SK-N-SH treated with all-trans-retinoic acid at 6 μM for 48 hours (cell line): ENCODE results near the gene PPP1R1C.

Source experiments
- ATAC-seq: fragments of 200-7000 bp; cut with Tn5 transposase; 3 replicates; pipeline ENCODE4 v1.9.1; 2020; ENCODE audit warnings: mild to moderate bottlenecking, moderate library complexity
- ARNTL ChIP-seq: fragments of 450-650 bp; formaldehyde crosslinking; IDR thresholded peaks from 2 replicates; pipeline ENCODE4 v1.5.0; 2020; ENCODE audit warnings: low read depth, mild to moderate bottlenecking, moderate library complexity, borderline replicate concordance
- BACH2 ChIP-seq: fragments of 250-450 bp; sonication (Bioruptor Pico); IDR thresholded peaks from 2 replicates; pipeline ENCODE4 v1.9.0; 2021; ENCODE audit warnings: mild to moderate bottlenecking, borderline replicate concordance
- CSDC2 ChIP-seq: fragments of 250-450 bp; sonication (Bioruptor Pico); IDR thresholded peaks from 2 replicates; pipeline ENCODE4 v1.5.0; 2020; ENCODE audit warnings: mild to moderate bottlenecking, moderate library complexity
- ISL1 ChIP-seq: fragments of 250-450 bp; sonication (Bioruptor Pico); IDR thresholded peaks from 2 replicates; pipeline ENCODE4 v2.1.2; 2022; ENCODE audit warnings: mild to moderate bottlenecking, moderate library complexity
- OSR1 ChIP-seq: fragments of 250-450 bp; sonication (Bioruptor Pico); IDR thresholded peaks from 2 replicates; pipeline ENCODE4 v1.8.0; 2022; ENCODE audit warnings: moderate library complexity, mild to moderate bottlenecking, inconsistent platforms
- PPARA ChIP-seq: fragments of 250-450 bp; sonication (Bioruptor Pico); IDR thresholded peaks from 2 replicates; pipeline ENCODE4 v1.5.0; 2020; ENCODE audit warnings: mild to moderate bottlenecking, borderline replicate concordance
- SNAI2 ChIP-seq: fragments of 250-450 bp; sonication (Bioruptor Pico); IDR thresholded peaks from 2 replicates; pipeline ENCODE4 v1.5.0; 2020; ENCODE audit warnings: mild to moderate bottlenecking, moderate library complexity
- TCF4 ChIP-seq: fragments of 250-450 bp; sonication (Bioruptor Pico); IDR thresholded peaks from 2 replicates; pipeline ENCODE4 v1.8.0; 2021; ENCODE audit warnings: mild to moderate bottlenecking, moderate library complexity, borderline replicate concordance
- TOX ChIP-seq: fragments of 250-450 bp; sonication (Bioruptor Pico); IDR thresholded peaks from 2 replicates; pipeline ENCODE4 v1.8.0; 2021; ENCODE audit warnings: mild to moderate bottlenecking, moderate library complexity, borderline replicate concordance
- ZC3H10 ChIP-seq: fragments of 250-450 bp; sonication (Bioruptor Pico); IDR thresholded peaks from 2 replicates; pipeline ENCODE4 v1.5.1; 2021; ENCODE audit warnings: mild to moderate bottlenecking, moderate library complexity
- ZFP3 ChIP-seq: fragments of 250-450 bp; sonication (Bioruptor Pico); IDR thresholded peaks from 2 replicates; pipeline ENCODE4 v1.5.0; 2020; ENCODE audit warnings: mild to moderate bottlenecking, moderate library complexity
- ZFP30 ChIP-seq: fragments of 450-650 bp; formaldehyde crosslinking; IDR thresholded peaks from 2 replicates; pipeline ENCODE4 v1.5.0; 2022; ENCODE audit warnings: mild to moderate bottlenecking, moderate library complexity
- ZNF565 ChIP-seq: fragments of 450-650 bp; formaldehyde crosslinking; conservative IDR thresholded peaks from 2 replicates; pipeline ENCODE4 v1.5.0; 2020; ENCODE audit warnings: low read depth, mild to moderate bottlenecking, moderate library complexity
- ZNF70 ChIP-seq: fragments of 450-650 bp; formaldehyde crosslinking; IDR thresholded peaks from 2 replicates; pipeline ENCODE4 v1.5.0; 2020; ENCODE audit warnings: mild to moderate bottlenecking, moderate library complexity
- ZNF8 ChIP-seq: fragments of 450-650 bp; formaldehyde crosslinking; IDR thresholded peaks from 2 replicates; pipeline ENCODE4 v1.5.0; 2020; ENCODE audit warnings: mild to moderate bottlenecking, moderate library complexity
- TF ChIP-seq, protein P1 (sequence below): fragments of 250-450 bp; sonication (Bioruptor Pico); IDR thresholded peaks from 2 replicates; pipeline ENCODE4 v1.5.0; 2020; ENCODE audit warnings: mild to moderate bottlenecking, moderate library complexity
- TF ChIP-seq, protein P2 (sequence below): fragments of 250-450 bp; sonication (Bioruptor Pico); IDR thresholded peaks from 2 replicates; pipeline ENCODE4 v1.8.0; 2020; ENCODE audit warnings: mild to moderate bottlenecking, moderate library complexity, borderline replicate concordance
- TF ChIP-seq, protein P3 (sequence below): fragments of 250-450 bp; sonication (Bioruptor Pico); IDR thresholded peaks from 2 replicates; pipeline ENCODE4 v1.5.1; 2020; ENCODE audit warnings: low read depth, mild to moderate bottlenecking, moderate library complexity
- TF ChIP-seq, protein P4 (sequence below): fragments of 250-450 bp; sonication (Bioruptor Pico); IDR thresholded peaks from 2 replicates; pipeline ENCODE4 v1.8.0; 2021; ENCODE audit warnings: low read depth, mild to moderate bottlenecking, moderate library complexity, borderline replicate concordance
- TF ChIP-seq, protein P5 (sequence below): fragments of 250-450 bp; sonication (Bioruptor Pico); IDR thresholded peaks from 2 replicates; pipeline ENCODE4 v1.5.1; 2021; ENCODE audit warnings: mild to moderate bottlenecking, moderate library complexity

The PPP1R1C gene

DNA sequence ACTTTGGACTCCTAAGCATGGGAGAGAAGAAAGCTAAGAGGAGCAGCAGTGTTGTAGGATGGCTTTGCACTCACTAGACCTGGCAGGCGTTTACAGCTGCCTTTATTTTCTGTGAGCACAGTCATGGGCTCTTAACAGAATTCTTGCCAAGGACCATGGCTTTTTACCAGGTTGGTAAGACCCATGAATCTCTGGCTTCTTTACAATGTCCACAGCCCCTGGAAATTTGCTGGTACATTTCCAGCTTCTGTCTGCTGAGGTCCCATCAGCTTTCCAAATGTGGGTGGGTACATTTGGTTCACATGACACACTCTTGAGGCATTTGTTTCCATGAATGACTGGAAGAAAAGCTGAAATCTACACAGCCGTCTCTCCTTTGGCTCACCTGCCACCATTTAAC is 162.7 kb downstream of the PPP1R1C start:
- ATAC-seq: no peak

DNA sequence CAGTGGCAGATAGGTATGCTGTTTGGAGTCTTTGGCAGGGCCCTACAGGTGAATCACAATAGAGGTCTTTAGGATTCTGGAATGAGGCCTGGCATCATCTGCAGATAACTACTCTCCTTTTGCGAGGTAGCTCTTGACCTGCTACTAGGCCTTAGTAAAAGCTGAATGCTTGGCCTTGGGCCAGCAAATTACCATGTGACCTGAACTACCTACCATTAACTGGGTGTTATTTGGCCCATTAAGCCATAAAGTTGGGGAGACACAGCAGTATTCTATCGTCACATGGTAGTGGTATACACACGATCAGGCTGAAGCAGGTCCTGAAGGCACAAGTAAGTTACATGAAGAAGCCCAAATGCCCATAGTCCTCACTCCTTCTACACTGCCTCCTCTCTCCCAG is 178.2 kb downstream of the PPP1R1C start:
- ATAC-seq: no peak
- TF ChIP-seq, protein P1, sequence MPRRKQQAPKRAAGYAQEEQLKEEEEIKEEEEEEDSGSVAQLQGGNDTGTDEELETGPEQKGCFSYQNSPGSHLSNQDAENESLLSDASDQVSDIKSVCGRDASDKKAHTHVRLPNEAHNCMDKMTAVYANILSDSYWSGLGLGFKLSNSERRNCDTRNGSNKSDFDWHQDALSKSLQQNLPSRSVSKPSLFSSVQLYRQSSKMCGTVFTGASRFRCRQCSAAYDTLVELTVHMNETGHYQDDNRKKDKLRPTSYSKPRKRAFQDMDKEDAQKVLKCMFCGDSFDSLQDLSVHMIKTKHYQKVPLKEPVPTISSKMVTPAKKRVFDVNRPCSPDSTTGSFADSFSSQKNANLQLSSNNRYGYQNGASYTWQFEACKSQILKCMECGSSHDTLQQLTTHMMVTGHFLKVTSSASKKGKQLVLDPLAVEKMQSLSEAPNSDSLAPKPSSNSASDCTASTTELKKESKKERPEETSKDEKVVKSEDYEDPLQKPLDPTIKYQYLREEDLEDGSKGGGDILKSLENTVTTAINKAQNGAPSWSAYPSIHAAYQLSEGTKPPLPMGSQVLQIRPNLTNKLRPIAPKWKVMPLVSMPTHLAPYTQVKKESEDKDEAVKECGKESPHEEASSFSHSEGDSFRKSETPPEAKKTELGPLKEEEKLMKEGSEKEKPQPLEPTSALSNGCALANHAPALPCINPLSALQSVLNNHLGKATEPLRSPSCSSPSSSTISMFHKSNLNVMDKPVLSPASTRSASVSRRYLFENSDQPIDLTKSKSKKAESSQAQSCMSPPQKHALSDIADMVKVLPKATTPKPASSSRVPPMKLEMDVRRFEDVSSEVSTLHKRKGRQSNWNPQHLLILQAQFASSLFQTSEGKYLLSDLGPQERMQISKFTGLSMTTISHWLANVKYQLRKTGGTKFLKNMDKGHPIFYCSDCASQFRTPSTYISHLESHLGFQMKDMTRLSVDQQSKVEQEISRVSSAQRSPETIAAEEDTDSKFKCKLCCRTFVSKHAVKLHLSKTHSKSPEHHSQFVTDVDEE (CRISPR knock-in tag): no peak
- TF ChIP-seq, protein P2, sequence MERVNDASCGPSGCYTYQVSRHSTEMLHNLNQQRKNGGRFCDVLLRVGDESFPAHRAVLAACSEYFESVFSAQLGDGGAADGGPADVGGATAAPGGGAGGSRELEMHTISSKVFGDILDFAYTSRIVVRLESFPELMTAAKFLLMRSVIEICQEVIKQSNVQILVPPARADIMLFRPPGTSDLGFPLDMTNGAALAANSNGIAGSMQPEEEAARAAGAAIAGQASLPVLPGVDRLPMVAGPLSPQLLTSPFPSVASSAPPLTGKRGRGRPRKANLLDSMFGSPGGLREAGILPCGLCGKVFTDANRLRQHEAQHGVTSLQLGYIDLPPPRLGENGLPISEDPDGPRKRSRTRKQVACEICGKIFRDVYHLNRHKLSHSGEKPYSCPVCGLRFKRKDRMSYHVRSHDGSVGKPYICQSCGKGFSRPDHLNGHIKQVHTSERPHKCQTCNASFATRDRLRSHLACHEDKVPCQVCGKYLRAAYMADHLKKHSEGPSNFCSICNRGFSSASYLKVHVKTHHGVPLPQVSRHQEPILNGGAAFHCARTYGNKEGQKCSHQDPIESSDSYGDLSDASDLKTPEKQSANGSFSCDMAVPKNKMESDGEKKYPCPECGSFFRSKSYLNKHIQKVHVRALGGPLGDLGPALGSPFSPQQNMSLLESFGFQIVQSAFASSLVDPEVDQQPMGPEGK (CRISPR knock-in tag): no peak
- TF ChIP-seq OSR1 (no peak), ISL1 (no peak), ZNF8 (no peak), ARNTL (CRISPR knock-in tag) (no peak), PPARA (CRISPR knock-in tag) (no peak), ZC3H10 (no peak), ZNF565 (CRISPR knock-in tag) (no peak), TOX (CRISPR knock-in tag) (no peak), CSDC2 (CRISPR knock-in tag) (no peak), ZFP30 (CRISPR knock-in tag) (no peak)
- TF ChIP-seq, protein P3, sequence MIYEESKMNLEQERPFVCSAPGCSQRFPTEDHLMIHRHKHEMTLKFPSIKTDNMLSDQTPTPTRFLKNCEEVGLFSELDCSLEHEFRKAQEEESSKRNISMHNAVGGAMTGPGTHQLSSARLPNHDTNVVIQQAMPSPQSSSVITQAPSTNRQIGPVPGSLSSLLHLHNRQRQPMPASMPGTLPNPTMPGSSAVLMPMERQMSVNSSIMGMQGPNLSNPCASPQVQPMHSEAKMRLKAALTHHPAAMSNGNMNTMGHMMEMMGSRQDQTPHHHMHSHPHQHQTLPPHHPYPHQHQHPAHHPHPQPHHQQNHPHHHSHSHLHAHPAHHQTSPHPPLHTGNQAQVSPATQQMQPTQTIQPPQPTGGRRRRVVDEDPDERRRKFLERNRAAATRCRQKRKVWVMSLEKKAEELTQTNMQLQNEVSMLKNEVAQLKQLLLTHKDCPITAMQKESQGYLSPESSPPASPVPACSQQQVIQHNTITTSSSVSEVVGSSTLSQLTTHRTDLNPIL (CRISPR knock-in tag): no peak
- TF ChIP-seq, protein P4, sequence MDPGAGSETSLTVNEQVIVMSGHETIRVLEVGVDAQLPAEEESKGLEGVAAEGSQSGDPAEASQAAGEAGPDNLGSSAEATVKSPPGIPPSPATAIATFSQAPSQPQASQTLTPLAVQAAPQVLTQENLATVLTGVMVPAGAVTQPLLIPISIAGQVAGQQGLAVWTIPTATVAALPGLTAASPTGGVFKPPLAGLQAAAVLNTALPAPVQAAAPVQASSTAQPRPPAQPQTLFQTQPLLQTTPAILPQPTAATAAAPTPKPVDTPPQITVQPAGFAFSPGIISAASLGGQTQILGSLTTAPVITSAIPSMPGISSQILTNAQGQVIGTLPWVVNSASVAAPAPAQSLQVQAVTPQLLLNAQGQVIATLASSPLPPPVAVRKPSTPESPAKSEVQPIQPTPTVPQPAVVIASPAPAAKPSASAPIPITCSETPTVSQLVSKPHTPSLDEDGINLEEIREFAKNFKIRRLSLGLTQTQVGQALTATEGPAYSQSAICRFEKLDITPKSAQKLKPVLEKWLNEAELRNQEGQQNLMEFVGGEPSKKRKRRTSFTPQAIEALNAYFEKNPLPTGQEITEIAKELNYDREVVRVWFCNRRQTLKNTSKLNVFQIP: no peak

More for the DNA sequence above, 162.7 kb downstream of the PPP1R1C start:
- TF ChIP-seq TCF4 (CRISPR knock-in tag) (no peak), BACH2 (CRISPR knock-in tag) (no peak), ZFP3 (CRISPR knock-in tag) (no peak), SNAI2 (CRISPR knock-in tag) (no peak), ZNF70 (no peak), ARNTL (CRISPR knock-in tag) (no peak), PPARA (CRISPR knock-in tag) (no peak), ZFP30 (CRISPR knock-in tag) (no peak), ZC3H10 (no peak)
- TF ChIP-seq, protein P4: no peak
- TF ChIP-seq, protein P5, sequence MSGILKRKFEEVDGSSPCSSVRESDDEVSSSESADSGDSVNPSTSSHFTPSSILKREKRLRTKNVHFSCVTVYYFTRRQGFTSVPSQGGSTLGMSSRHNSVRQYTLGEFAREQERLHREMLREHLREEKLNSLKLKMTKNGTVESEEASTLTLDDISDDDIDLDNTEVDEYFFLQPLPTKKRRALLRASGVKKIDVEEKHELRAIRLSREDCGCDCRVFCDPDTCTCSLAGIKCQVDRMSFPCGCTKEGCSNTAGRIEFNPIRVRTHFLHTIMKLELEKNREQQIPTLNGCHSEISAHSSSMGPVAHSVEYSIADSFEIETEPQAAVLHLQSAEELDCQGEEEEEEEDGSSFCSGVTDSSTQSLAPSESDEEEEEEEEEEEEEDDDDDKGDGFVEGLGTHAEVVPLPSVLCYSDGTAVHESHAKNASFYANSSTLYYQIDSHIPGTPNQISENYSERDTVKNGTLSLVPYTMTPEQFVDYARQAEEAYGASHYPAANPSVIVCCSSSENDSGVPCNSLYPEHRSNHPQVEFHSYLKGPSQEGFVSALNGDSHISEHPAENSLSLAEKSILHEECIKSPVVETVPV (CRISPR knock-in tag): no peak
- TF ChIP-seq, protein P1 (CRISPR knock-in tag): no peak
